Measurements from ENCODE around the gene ZNF414.

Gene ZNF414

DNA sequence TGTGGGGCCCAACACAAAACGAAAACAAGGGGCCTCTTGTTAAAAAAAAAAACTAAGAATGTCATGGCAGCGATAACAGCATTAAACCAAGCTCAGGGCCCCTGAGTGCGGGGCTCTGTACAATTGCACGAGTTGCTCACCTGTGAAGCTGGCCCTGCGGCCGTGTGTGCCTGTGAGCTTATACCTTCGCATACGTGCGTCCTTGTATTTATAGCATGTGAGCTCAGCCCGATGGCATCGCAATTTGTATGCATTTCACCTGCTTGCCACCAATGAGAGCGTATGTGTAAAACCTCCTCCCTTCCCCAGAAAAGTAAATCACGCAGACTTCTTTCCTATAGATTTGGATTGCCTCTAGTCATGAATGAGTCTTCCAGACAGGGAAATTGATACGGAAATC, 52.1 kb downstream of the ZNF414 start:
- no peak for DNase-seq

DNA sequence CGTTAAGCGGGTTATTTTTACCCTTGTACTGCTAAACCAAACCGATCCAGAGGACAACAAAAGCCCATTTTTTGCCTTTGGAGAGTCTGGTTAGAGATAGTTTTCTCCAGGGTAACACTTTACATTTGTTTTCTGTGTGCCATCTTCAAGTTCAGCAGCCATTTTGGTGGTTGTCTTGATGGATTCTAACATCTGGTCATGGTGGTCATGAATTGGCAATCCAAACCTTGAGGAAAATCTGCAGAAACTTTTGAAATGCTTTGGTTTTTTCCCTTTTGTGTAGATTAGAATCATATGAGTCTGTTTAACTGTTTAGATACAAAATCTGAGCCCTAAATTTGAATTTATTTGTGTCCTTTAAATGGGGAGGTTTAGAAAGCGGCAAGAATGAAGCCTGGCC, 52.6 kb downstream of the ZNF414 start:
- DNase-seq: no peak

DNA sequence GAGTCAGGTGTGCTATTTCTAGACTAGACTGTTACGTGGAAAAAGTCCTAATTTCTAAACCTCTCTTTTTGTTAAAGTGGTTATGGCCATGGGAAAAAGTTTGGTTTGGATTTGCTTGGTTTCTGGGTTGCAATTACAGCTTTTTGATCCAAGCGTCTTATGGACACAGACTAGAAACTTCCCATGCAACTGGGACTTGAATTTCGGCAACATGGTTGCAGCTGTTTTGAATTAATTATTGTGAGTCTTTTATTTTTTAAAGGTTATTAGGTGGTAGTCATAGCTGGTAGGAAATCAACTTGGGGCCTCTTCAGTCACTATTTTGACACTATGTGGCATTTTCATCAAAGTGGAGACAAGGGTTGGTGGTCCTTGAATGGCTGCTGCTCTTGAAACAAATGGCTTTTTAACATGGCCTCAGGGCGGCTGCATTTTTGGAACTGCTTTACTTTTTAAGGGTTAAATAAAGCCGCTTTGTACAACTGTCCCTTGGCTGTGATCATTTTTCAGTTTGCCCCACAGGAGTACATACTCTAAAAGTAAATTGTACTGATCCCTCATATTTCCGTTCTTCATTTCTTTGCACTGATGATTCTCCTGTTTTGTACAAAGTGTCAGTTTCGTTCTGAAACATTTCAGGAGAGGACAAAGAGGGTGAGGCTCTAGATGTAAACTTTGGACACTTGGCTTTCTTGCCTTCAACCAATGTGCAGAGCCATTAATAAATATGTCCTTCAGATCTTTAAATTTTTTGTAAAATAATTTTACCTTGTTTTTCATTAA, 53.3 kb downstream of the ZNF414 start:
- no peak for DNase-seq

Data from T-helper 1 cell (primary cell).